Activated naive CD4-positive, alpha-beta T cell treated with anti-CD3 and anti-CD28 coated beads for 36 hours (primary cell): ENCODE measurements around the gene MFN2. TPM values are rescaled to one million over a fixed set of nuclear protein-coding genes. Genes with fewer than 3 reads are reported as not detected.
"Not testable (repeated sequence)": the region's sequence is repeated elsewhere in the genome, so short reads cannot be mapped to it uniquely, and the experiment has no call there.

Experiments used
- CTCF ChIA-PET: fragments of 350-600 bp; sonication (Branson Sonifier 250); formaldehyde crosslinking; loops from one replicate; lab custom pipeline; 2021; ENCODE audit warnings: antibody characterized with exemption; lab: Charles Lee
- DNase-seq: peaks from one replicate; pipeline ENCODE4 v3.0.0-alpha.2; 2020
- H3K27ac Mint-ChIP-seq: one replicate; pipeline ENCODE4 v1.8.0; 2021; ENCODE audit warnings: mild to moderate bottlenecking, mixed read lengths
- H3K27me3 Mint-ChIP-seq: one replicate; pipeline ENCODE4 v1.8.0; 2021; ENCODE audit warnings: low read depth, mixed read lengths
- H3K36me3 Mint-ChIP-seq: one replicate; pipeline ENCODE4 v1.8.0; 2021; ENCODE audit warnings: low read depth, mixed read lengths
- H3K4me1 Mint-ChIP-seq: one replicate; pipeline ENCODE4 v1.8.0; 2021; ENCODE audit warnings: low read depth, mixed read lengths
- H3K4me3 Mint-ChIP-seq: one replicate; pipeline ENCODE4 v1.8.0; 2021; ENCODE audit warnings: mild to moderate bottlenecking, moderate library complexity, mixed read lengths
- H3K9me3 Mint-ChIP-seq: one replicate; pipeline ENCODE4 v1.8.0; 2021; ENCODE audit warnings: mixed read lengths
- intact Hi-C: fragments of 100-400 bp; cut with micrococcal nuclease; formaldehyde crosslinking; loops from one replicate; pipeline ENCODE4 v1.15.1; 2023
- total RNA-seq, 2 experiments: library from RNA; stranded (reverse); gene quantifications; one replicate each; pipeline ENCODE4 v1.2.3, GENCODE V29; 2021

Gene MFN2
- total RNA-seq, 2 experiments from 2014 or later = 47.4 to 52.3 TPM

- DNase-seq = no peak
- Mint-ChIP-seq H3K27me3 (no peaks in the 10 kb centered on the region), H3K4me3 (no peak overlapping the region), H3K27ac (no peak overlapping the region), H3K9me3 (no peaks in the 10 kb centered on the region), H3K4me1 (peaks cover 1% of the 10 kb centered on the region), H3K36me3 (no peaks in the 10 kb centered on the region)
- intact Hi-C loops = no loop called here
- CTCF ChIA-PET = no interaction called here
Measured at GRCh38 chr1:12037486-12038355, 57.5 kb downstream of the MFN2 start.

DNA sequence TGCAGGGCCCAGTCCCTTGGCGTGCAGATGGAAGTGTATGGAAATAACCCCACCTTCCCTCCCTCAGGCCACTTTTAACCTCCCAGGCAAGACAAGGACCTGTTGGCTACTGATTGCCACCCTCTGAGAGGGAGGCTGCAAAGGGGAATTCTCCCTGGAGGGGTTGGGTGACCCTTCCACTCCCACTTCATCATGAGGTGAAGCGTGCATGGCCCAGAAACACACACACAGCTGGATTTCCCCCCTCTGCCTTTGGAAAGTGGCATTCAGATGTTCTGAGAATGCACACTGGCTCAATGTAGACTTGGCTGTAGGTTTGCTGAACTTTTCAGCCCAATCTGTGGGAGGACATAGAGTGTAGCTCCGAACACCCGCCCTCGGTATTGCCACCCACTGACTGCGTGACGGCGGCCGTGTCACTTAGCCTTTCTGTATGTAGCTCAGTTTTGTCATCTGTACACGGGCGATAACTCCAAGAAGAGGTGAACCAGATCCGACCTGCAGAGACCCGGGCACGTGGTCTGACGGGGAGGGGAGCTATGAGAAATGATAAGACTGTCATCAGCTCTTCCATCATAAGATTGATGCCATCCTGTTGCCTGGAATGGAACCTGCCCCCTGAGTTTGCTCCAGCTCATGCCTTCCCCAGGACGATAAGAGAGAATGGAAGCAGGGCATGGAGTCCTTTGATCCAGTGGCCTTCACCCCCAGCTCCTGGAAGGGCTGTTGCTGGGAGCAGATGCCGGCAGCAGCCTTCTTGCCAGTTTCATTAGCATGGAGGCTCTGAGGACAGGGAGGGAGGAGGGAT, 58.3 kb downstream of the MFN2 start:
- Mint-ChIP-seq H3K27me3 (no peaks in the 10 kb centered on the region), H3K9me3 (no peaks in the 10 kb centered on the region), H3K27ac (no peak overlapping the region), H3K36me3 (no peaks in the 10 kb centered on the region), H3K4me3 (no peak overlapping the region), H3K4me1 (peaks cover 1% of the 10 kb centered on the region)
- DNase-seq = no peak
- CTCF ChIA-PET = interaction anchor here (0.9 kb wide), 1 partner anchor 41 kb away, joined by 3 read pairs; no protein-coding TSS in a partner anchor
- intact Hi-C loops = no loop called here

DNA sequence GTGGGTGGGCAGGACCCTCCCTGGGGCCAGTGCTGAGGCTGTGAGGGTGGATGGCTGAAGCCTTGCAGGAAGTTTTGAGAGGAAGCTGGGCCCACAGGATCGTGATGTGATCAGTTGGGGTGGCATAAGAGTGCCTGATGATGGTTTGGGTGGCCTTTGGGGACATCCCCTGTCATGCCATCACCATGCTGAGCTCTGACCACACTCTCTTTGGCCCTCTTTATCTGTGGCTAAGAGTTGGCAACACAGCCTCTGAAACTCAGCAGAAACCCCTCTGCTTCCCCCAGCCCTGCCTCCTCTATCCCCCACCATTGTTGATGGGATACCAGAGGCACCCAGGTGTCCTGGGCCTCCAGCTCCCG, 58.9 kb downstream of the MFN2 start:
- intact Hi-C loops = no loop called here
- Mint-ChIP-seq H3K27ac (no peak overlapping the region), H3K4me1 (peaks cover 1% of the 10 kb centered on the region), H3K4me3 (no peak overlapping the region), H3K27me3 (no peaks in the 10 kb centered on the region), H3K9me3 (no peaks in the 10 kb centered on the region), H3K36me3 (no peaks in the 10 kb centered on the region)
- DNase-seq = no peak
- CTCF ChIA-PET = interaction anchor here (0.9 kb wide), 1 partner anchor 40 kb away, joined by 3 read pairs; no protein-coding TSS in a partner anchor

- H3K4me1 Mint-ChIP-seq, H3K27me3 Mint-ChIP-seq, DNase-seq, intact Hi-C loops, H3K4me3 Mint-ChIP-seq, H3K36me3 Mint-ChIP-seq, H3K9me3 Mint-ChIP-seq: not testable (repeated sequence)
- CTCF ChIA-PET = interaction anchor here (0.9 to 1.1 kb wide), 2 partner anchors 9 to 40 kb away, joined by 3 to 6 read pairs; no protein-coding TSS in a partner anchor
- peak overlapping the region; percentile 9 for H3K27ac Mint-ChIP-seq
Measured at GRCh38 chr1:12039824-12040456, 59.7 kb downstream of the MFN2 start.

DNA sequence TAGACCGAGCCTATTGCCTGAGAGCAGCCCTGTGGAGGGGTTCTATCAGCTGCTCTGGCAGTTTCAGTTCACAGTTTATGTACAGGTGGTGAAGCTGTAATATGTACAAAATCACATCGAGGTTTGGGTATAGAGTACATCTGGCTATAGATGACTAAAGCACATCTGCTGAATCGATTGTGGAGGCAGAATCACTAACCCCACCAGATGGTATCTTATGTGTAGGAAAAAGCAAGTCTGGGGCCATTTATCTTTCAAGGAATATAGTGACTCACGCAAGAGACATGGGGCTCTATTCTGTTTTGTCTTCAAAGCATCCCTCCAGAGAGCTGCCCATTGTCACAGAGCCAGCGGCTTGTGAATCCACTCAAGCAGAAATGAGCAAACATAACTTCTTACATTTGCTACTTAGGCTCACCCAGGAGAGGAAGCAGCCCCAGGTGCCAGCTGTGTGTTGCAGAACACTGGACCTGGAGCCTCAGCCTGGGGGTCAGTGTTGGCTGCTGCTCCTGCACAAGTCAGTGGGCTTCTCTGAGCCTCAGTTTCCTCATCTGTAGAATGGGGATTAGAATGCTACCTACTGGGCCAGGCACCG, 60.3 kb downstream of the MFN2 start:
- H3K36me3 Mint-ChIP-seq = no peaks in the 10 kb centered on the region
- H3K27me3 Mint-ChIP-seq = peaks cover 3% of the 10 kb centered on the region
- no peak overlapping the region for H3K4me3 Mint-ChIP-seq
- intact Hi-C loops = no loop called here
- no peak for DNase-seq
- peak overlapping the region; percentile 9 for H3K27ac Mint-ChIP-seq
- H3K4me1 Mint-ChIP-seq = peaks cover 1% of the 10 kb centered on the region
- CTCF ChIA-PET = interaction anchor here (1.1 kb wide), 1 partner anchor 10 kb away, joined by 6 read pairs; no protein-coding TSS in a partner anchor
- no peaks in the 10 kb centered on the region for H3K9me3 Mint-ChIP-seq

DNA sequence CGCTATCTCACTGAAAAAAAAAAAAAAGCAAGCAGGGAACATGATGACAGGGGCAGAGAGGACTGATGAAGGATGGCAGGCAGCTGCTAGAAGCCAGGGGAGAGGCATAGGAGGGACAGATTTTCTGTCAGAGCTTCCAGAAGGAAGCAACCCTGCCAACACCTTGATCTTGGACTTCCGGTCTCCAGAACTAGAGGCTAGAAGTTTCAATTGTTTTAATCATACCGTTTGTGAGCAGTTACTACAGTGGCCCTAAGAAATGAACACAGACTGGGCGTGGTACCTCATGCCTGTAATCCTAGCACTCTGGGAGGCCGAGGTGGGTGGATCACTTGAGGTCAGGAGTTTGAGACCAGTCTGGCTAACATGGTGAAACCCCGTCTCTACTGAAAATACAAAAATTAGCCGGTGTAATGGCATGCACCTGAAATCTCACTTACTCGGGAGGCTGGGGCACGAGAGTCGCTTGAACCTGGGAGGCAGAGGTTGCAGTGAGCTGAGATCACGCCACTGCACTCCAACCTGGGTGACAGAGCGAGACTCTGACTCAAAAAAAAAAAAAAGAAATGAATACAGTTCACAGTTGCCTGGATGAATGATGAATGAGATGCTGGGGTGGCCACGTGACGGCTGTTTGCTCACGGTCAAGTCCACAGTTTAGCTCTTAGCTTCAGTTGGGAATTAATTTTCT, 64.1 kb downstream of the MFN2 start:
- CTCF ChIA-PET, H3K9me3 Mint-ChIP-seq, H3K4me1 Mint-ChIP-seq, H3K27me3 Mint-ChIP-seq, H3K36me3 Mint-ChIP-seq, H3K27ac Mint-ChIP-seq, H3K4me3 Mint-ChIP-seq, DNase-seq, intact Hi-C loops: not testable (repeated sequence)

DNA sequence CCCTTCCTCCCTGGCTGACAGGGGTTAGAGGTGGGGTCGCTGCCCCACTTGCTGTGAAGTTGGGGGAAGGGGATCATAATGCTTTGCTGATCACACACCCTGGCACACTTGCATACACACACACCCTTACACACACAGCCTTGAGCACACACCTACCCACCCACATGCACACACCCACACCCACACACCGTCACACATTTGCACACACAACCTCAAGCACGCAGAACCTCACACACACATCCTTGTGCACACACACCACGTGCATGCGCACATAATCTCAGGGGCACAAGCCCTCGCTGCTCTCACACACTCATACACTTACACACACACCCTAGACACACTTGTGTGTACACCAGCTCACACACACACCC, 66.5 kb downstream of the MFN2 start:
- Mint-ChIP-seq H3K9me3 (no peaks in the 10 kb centered on the region), H3K27me3 (peaks cover 8% of the 10 kb centered on the region), H3K27ac (no peak overlapping the region), H3K36me3 (no peaks in the 10 kb centered on the region), H3K4me3 (no peak overlapping the region), H3K4me1 (peaks cover 2% of the 10 kb centered on the region)
- intact Hi-C loops = loop anchor here (1.0 to 5.0 kb wide), 8 partner anchors 11 to 401 kb away; partner anchors contain the start of gene MIIP
- CTCF ChIA-PET = interaction anchor here (0.7 to 3.1 kb wide), 2 partner anchors 20 to 33 kb away, joined by 3 to 12 read pairs; no protein-coding TSS in a partner anchor
- no peak for DNase-seq

DNA sequence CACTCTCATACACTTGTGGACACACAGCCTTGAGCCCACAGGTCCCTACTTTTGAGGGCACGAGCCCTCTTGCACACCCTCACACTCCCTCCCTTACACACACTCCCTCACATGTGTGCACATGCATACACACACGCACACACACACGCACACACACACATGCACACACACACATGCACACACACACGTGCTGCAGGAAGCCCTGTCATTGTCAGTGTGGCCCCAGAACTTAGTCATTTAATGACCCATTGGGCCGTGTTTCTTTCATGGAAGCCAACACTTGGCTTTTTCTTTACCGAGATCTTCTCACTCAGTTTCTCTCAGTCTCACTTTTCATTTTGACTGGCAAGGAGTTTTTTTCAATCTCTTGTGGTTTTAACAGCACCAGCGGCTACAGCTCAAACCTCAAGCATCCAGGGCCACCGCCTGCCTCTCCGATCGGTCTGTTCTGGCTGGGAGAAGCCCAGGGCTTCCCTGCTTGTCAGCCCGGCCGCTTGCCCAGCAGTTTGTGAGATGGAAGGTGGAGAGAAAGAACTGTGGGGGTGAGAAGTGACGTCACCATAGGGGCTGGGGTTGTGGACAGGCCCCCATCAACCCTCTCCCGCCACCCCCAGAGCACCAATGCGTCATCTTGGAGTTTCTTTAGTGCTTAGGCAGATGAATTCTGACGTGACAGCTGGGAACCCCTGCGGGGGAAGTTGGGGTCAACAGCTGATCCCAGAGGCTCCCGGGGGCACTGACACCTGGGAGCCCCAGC, 67.1 kb downstream of the MFN2 start:
- peak; percentile 87 for DNase-seq
- Mint-ChIP-seq H3K36me3 (no peaks in the 10 kb centered on the region), H3K4me3 (no peak overlapping the region), H3K27ac (no peak overlapping the region), H3K9me3 (no peaks in the 10 kb centered on the region), H3K27me3 (peaks cover 8% of the 10 kb centered on the region), H3K4me1 (peaks cover 8% of the 10 kb centered on the region)
- intact Hi-C loops = loop anchor here (1.0 to 5.0 kb wide), 8 partner anchors 10 to 400 kb away; partner anchors contain the start of gene MIIP
- CTCF ChIA-PET = interaction anchor here (0.7 to 3.1 kb wide), 3 partner anchors 19 to 32 kb away, joined by 3 to 12 read pairs (median 3); no protein-coding TSS in a partner anchor

DNA sequence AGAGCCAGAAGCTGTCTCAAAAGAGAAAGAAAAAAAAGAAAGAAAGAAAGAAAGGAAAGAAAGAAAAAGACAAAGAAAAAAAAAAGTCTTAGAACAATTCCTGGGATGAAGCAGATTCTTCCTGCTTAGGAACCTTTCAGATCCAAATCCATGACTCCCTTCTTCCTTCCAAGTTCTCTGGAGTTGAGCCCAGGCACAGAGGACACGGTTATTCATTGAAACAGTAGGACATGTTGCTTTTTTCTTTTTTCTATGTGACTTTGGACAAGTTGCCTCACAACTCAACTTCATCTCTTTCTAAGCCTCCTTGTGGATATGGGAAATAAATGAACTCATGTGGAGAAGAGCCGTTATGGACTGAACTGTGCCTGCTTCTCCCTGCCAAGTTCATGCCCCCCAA, 68.1 kb downstream of the MFN2 start:
- H3K36me3 Mint-ChIP-seq = no peaks in the 10 kb centered on the region
- CTCF ChIA-PET = interaction anchor here (0.8 to 0.9 kb wide), 2 partner anchors 19 to 63 kb away, joined by 3 read pairs; no protein-coding TSS in a partner anchor
- no peak overlapping the region for H3K4me3 Mint-ChIP-seq
- no peaks in the 10 kb centered on the region for H3K9me3 Mint-ChIP-seq
- peaks cover 8% of the 10 kb centered on the region for H3K27me3 Mint-ChIP-seq
- DNase-seq = no peak
- H3K4me1 Mint-ChIP-seq = peaks cover 13% of the 10 kb centered on the region
- intact Hi-C loops = loop anchor here (5.0 kb wide), 3 partner anchors 109 to 399 kb away; no protein-coding TSS in a partner anchor
- no peak overlapping the region for H3K27ac Mint-ChIP-seq

- peaks cover 23% of the 10 kb centered on the region for H3K4me1 Mint-ChIP-seq
- DNase-seq = no peak
- H3K27ac Mint-ChIP-seq = peak overlapping the region; percentile 26
- CTCF ChIA-PET = interaction anchor here (0.6 to 1.0 kb wide), 3 partner anchors 30 to 174 kb away, joined by 3 read pairs; no protein-coding TSS in a partner anchor
- no peaks in the 10 kb centered on the region for H3K36me3 Mint-ChIP-seq
- H3K9me3 Mint-ChIP-seq = no peaks in the 10 kb centered on the region
- H3K27me3 Mint-ChIP-seq = peaks cover 8% of the 10 kb centered on the region
- intact Hi-C loops = loop anchor here (5.0 kb wide), 3 partner anchors 108 to 398 kb away; no protein-coding TSS in a partner anchor
- H3K4me3 Mint-ChIP-seq = no peak overlapping the region
Measured at GRCh38 chr1:12049616-12050015, 69.4 kb downstream of the MFN2 start.
